Measurements from ENCODE around the gene SIGLEC14. TPM values are rescaled to one million over a fixed set of nuclear protein-coding genes. Genes with fewer than 3 reads are reported as not detected.

The SIGLEC14 gene, protein sequence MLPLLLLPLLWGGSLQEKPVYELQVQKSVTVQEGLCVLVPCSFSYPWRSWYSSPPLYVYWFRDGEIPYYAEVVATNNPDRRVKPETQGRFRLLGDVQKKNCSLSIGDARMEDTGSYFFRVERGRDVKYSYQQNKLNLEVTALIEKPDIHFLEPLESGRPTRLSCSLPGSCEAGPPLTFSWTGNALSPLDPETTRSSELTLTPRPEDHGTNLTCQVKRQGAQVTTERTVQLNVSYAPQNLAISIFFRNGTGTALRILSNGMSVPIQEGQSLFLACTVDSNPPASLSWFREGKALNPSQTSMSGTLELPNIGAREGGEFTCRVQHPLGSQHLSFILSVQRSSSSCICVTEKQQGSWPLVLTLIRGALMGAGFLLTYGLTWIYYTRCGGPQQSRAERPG
- total RNA-seq = 0.15 and 0.27 TPM in 2 replicates

GRCh38 chr19:51646730-51647129 lies at the start of gene SIGLEC14:
Gene SIGLEC14 (minus strand): TSS chr19:51646825. CDS start chr19:51646759, 66 bp downstream.

GRCh38 chr19:51693260-51693659 lies 46.6 kb upstream of the SIGLEC14 start, which contains the start of gene SPACA6:
Gene SPACA6 (plus strand): TSS chr19:51693330. CDS start chr19:51693527, 197 bp downstream.

DNA sequence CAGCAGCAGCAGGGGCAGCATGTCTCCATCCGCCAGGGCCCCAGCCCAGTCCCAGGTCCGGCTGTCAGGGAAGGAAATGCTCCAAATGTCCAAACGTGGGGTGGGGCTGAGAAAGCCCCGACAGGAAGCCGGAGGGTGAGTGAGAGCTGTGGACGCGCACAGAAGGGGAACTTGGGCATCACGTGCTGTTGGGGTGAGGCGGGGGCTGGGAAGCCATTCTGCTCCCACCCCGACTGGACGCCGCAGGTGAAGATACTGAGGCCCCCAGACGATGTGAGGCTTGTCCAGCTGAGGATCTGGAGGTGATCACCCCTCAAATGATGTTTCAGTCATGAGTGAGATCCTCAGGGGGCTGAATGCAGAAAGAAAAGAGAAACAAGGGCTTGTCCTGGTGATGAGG lies 16.3 kb downstream of the SIGLEC14 start, which contains the start of gene SIGLEC5:
Gene SIGLEC5 (minus strand): TSS at position 87 of the 400 bp plus-strand sequence. CDS start 66 bp downstream, at position 21.

Other genes starting within 250 kb of the SIGLEC14 start
- not detected in 2 replicates for gene SIGLEC10, start 229.2 kb downstream of the SIGLEC14 start, total RNA-seq
- not detected in 2 replicates for gene SIGLEC8, start 188.4 kb downstream of the SIGLEC14 start, total RNA-seq
- not detected in 2 replicates for gene CEACAM18, start 168.3 kb downstream of the SIGLEC14 start, total RNA-seq
- gene SIGLEC12, start 145.0 kb downstream of the SIGLEC14 start, total RNA-seq = not detected in 2 replicates
- not detected in 2 replicates for gene SIGLEC6, start 115.2 kb downstream of the SIGLEC14 start, total RNA-seq
- 5.2 TPM in 2 replicates for gene ZNF175, start 75.5 kb downstream of the SIGLEC14 start, total RNA-seq
- 0.27 and 0.69 TPM in 2 replicates for gene SIGLEC5, start 16.4 kb downstream of the SIGLEC14 start, total RNA-seq
- 5.5 and 10.5 TPM in 2 replicates for gene SPACA6, start 46.5 kb upstream of the SIGLEC14 start, total RNA-seq
- not detected in 2 replicates for gene HAS1, start 77.2 kb upstream of the SIGLEC14 start, total RNA-seq
- not detected in 2 replicates for gene FPR1, start 105.1 kb upstream of the SIGLEC14 start, total RNA-seq
- gene FPR2, start 114.4 kb upstream of the SIGLEC14 start, total RNA-seq = not detected in 2 replicates
- not detected in 2 replicates for gene FPR3, start 148.3 kb upstream of the SIGLEC14 start, total RNA-seq
- gene ZNF577, start 241.1 kb upstream of the SIGLEC14 start, total RNA-seq = 0.87 and 1.3 TPM in 2 replicates